ENCODE measurements around the gene MEF2C. TPM values are rescaled to one million over a fixed set of nuclear protein-coding genes. Genes with fewer than 3 reads are reported as not detected.
A peak's percentile ranks its signal among the peaks of the same experiment; 100 is the strongest.

MEF2C gene
- total RNA-seq, 1 experiment from 2014 or later = 13.0 TPM

- no peaks in the 10 kb centered on the region for H3K9me2 ChIP-seq (ENCODE audit: insufficient read depth)
- ChIA-PET CTCF (no interaction called here), RAD21 (ENCODE audit: low non-redundant PET in 1 of 2, low total read pairs in 2 of 2, uncharacterized antibody in 2 of 2, unreplicated experiment in 2 of 2) (no interaction called here), POLR2A (no interaction called here)
- no peaks in the 10 kb centered on the region for H4K20me1 ChIP-seq (ENCODE audit: insufficient read depth)
- H3K36me3 ChIP-seq (ENCODE audit: control insufficient read depth in 1 of 2, insufficient read depth in 2 of 2, low read length in 2 of 2) = no peaks in the 10 kb centered on the region
- no peak for TF ChIP-seq MAX (IDR thresholded peaks at IDR 0.05)
- TF ChIP-seq SRF (IDR thresholded peaks at IDR 0.05; ENCODE audit: low read depth) = no peak
- TF ChIP-seq EZH2 (IDR thresholded peaks at IDR 0.05) = no peak
- no peak for TF ChIP-seq CEBPB (IDR thresholded peaks at IDR 0.05; ENCODE audit: low read depth)
- no peak for TF ChIP-seq YY1 (IDR thresholded peaks at IDR 0.05; ENCODE audit: extremely low read depth, insufficient replicate concordance, low read depth, low read length)
- TF ChIP-seq ZBTB33 (IDR thresholded peaks at IDR 0.05; ENCODE audit: extremely low read depth, insufficient replicate concordance, low read length) = no peak
- TF ChIP-seq SIN3A (IDR thresholded peaks at IDR 0.05; ENCODE audit: low read depth) = no peak
- TF ChIP-seq ELF1 (IDR thresholded peaks at IDR 0.05; ENCODE audit: borderline replicate concordance, low read depth) = no peak
- no peak for TF ChIP-seq ATF3 (IDR thresholded peaks at IDR 0.05)
- no peak for TF ChIP-seq ZNF274 (IDR thresholded peaks at IDR 0.05; ENCODE audit: low read depth, low read length)
- TF ChIP-seq REST (IDR thresholded peaks at IDR 0.05; ENCODE audit: low read depth) = no peak
- TF ChIP-seq EGR1 (IDR thresholded peaks at IDR 0.05; ENCODE audit: low read depth) = no peak
- no peak for TF ChIP-seq CTCF (IDR thresholded peaks at IDR 0.05 in 2 of 3, conservative IDR thresholded peaks at IDR 0.05 in 1 of 3; ENCODE audit: borderline replicate concordance in 1 of 3, insufficient read depth in 1 of 3, low read depth in 2 of 3, low read length in 2 of 3)
- TF ChIP-seq EZH2phosphoT487 (IDR thresholded peaks at IDR 0.05; ENCODE audit: borderline replicate concordance) = no peak
- ATAC-seq = no peak
- H3K4me1 ChIP-seq (ENCODE audit: control insufficient read depth in 1 of 2, insufficient read depth in 2 of 2, low read length in 2 of 2) = peaks cover 3 to 14% of the 10 kb centered on the region in 2 experiments; a peak in 3 of 4 replicates
- no peak overlapping the region for H3K9ac ChIP-seq (ENCODE audit: low read length)
- H3K4me2 ChIP-seq (ENCODE audit: low read length) = no peak overlapping the region
- intact Hi-C loops (cut with micrococcal nuclease) = no loop called here
- H3K27ac ChIP-seq (ENCODE audit: low read depth, low read length) = no peak overlapping the region
- H3K9me3 ChIP-seq (ENCODE audit: control insufficient read depth in 1 of 2, insufficient read depth in 1 of 2, low read depth in 1 of 2, low read length in 2 of 2) = no peaks in the 10 kb centered on the region
- no peaks in the 10 kb centered on the region for H3K27me3 ChIP-seq (ENCODE audit: insufficient read depth, low read length)
- H3K79me2 ChIP-seq (ENCODE audit: insufficient read depth, low read length) = no peaks in the 10 kb centered on the region
- H3K4me3 ChIP-seq (replicated peaks in 1 of 2; ENCODE audit: low read depth in 1 of 2, low read length in 2 of 2) = no peak overlapping the region
- no peak for DNase-seq (ENCODE audit: low read depth, low spot score)
- no TSS peak for BruUV-seq (replicated peaks)
- peak overlapping the region; percentile 1 for H2AFZ ChIP-seq (ENCODE audit: low read depth, low read length, poor library complexity, severe bottlenecking)
Observed at GRCh38 chr5:88886252-88886651, 3.3 kb upstream of the MEF2C start.
